ENCODE results near the gene GAA.
"Not testable (repeated sequence)": the region's sequence is repeated elsewhere in the genome, so short reads cannot be mapped to it uniquely, and the experiment has no call there.

The GAA gene

GRCh38 chr17:80137131-80137530 is 35.8 kb downstream of the GAA start:
- no peaks in the 10 kb centered on the region for H3K4me1 Mint-ChIP-seq
- no peak overlapping the region for H3K4me3 Mint-ChIP-seq
- H3K36me3 Mint-ChIP-seq = peaks cover 22% of the 10 kb centered on the region
- H3K27me3 Mint-ChIP-seq = no peaks in the 10 kb centered on the region
- no peaks in the 10 kb centered on the region for H3K9me3 Mint-ChIP-seq
- no peak overlapping the region for H3K27ac Mint-ChIP-seq

GRCh38 chr17:80138856-80139426 is 37.6 kb downstream of the GAA start:
- no peaks in the 10 kb centered on the region for H3K4me1 Mint-ChIP-seq
- H3K36me3 Mint-ChIP-seq = peaks cover 22% of the 10 kb centered on the region
- H3K4me3 Mint-ChIP-seq = no peak overlapping the region
- no peaks in the 10 kb centered on the region for H3K9me3 Mint-ChIP-seq
- no peaks in the 10 kb centered on the region for H3K27me3 Mint-ChIP-seq
- H3K27ac Mint-ChIP-seq = no peak overlapping the region

- H3K4me1 Mint-ChIP-seq = peaks cover 20% of the 10 kb centered on the region
- peaks cover 28% of the 10 kb centered on the region for H3K36me3 Mint-ChIP-seq
- peak overlapping the region; percentile 12 for H3K27ac Mint-ChIP-seq
- H3K9me3 Mint-ChIP-seq = no peaks in the 10 kb centered on the region
- no peaks in the 10 kb centered on the region for H3K27me3 Mint-ChIP-seq
- no peak overlapping the region for H3K4me3 Mint-ChIP-seq
Measured at GRCh38 chr17:80141463-80142165, 40.2 kb downstream of the GAA start.

GRCh38 chr17:80142929-80143328 is 41.5 kb downstream of the GAA start:
- Mint-ChIP-seq H3K27ac (no peak overlapping the region), H3K36me3 (peaks cover 30% of the 10 kb centered on the region), H3K4me3 (no peak overlapping the region), H3K4me1 (peaks cover 25% of the 10 kb centered on the region), H3K27me3 (no peaks in the 10 kb centered on the region), H3K9me3 (no peaks in the 10 kb centered on the region)

GRCh38 chr17:80145076-80146075 is 44.0 kb downstream of the GAA start:
- H3K36me3 Mint-ChIP-seq = peaks cover 15% of the 10 kb centered on the region
- H3K27me3 Mint-ChIP-seq = no peaks in the 10 kb centered on the region
- peak overlapping the region; percentile 88 for H3K27ac Mint-ChIP-seq
- peaks cover 29% of the 10 kb centered on the region for H3K4me1 Mint-ChIP-seq
- H3K4me3 Mint-ChIP-seq = peak overlapping the region; percentile 98
- no peaks in the 10 kb centered on the region for H3K9me3 Mint-ChIP-seq

- Mint-ChIP-seq H3K27me3 (no peaks in the 10 kb centered on the region), H3K9me3 (no peaks in the 10 kb centered on the region), H3K27ac (peak overlapping the region; percentile 88), H3K36me3 (peaks cover 11% of the 10 kb centered on the region), H3K4me1 (peaks cover 29% of the 10 kb centered on the region), H3K4me3 (peak overlapping the region; percentile 98)
Measured at GRCh38 chr17:80146121-80147034, 45.0 kb downstream of the GAA start.

- Mint-ChIP-seq H3K4me3 (peak within 1 kb of the TSS; percentile 98), H3K36me3 (peaks cover 11% of the 10 kb centered on the region), H3K27me3 (no peaks in the 10 kb centered on the region), H3K4me1 (peaks cover 34% of the 10 kb centered on the region), H3K27ac (peak within 1 kb of the TSS; percentile 98), H3K9me3 (no peaks in the 10 kb centered on the region)
Measured at GRCh38 chr17:80147035-80147822, 45.8 kb downstream of the GAA start, which contains the start of gene EIF4A3. TSS of gene EIF4A3 (minus strand) at chr17:80147128. CDS start at chr17:80146961, 167 bp downstream.

GRCh38 chr17:80151333-80151732 is 50.0 kb downstream of the GAA start:
- H3K27ac Mint-ChIP-seq = no peak overlapping the region
- H3K4me3 Mint-ChIP-seq = no peak overlapping the region
- no peaks in the 10 kb centered on the region for H3K9me3 Mint-ChIP-seq
- peaks cover 6% of the 10 kb centered on the region for H3K36me3 Mint-ChIP-seq
- H3K27me3 Mint-ChIP-seq = no peaks in the 10 kb centered on the region
- peaks cover 22% of the 10 kb centered on the region for H3K4me1 Mint-ChIP-seq

GRCh38 chr17:80152081-80152702 is 50.8 kb downstream of the GAA start:
- Mint-ChIP-seq H3K27me3 (no peaks in the 10 kb centered on the region), H3K9me3 (no peaks in the 10 kb centered on the region), H3K27ac (no peak overlapping the region), H3K4me1 (peaks cover 18% of the 10 kb centered on the region), H3K36me3 (peaks cover 4% of the 10 kb centered on the region), H3K4me3 (no peak overlapping the region)

GRCh38 chr17:80153004-80153403 is 51.6 kb downstream of the GAA start:
- H3K4me3 Mint-ChIP-seq = no peak overlapping the region
- peaks cover 3% of the 10 kb centered on the region for H3K36me3 Mint-ChIP-seq
- no peaks in the 10 kb centered on the region for H3K27me3 Mint-ChIP-seq
- H3K4me1 Mint-ChIP-seq = peaks cover 16% of the 10 kb centered on the region
- no peak overlapping the region for H3K27ac Mint-ChIP-seq
- H3K9me3 Mint-ChIP-seq = no peaks in the 10 kb centered on the region

GRCh38 chr17:80154166-80154565 is 52.8 kb downstream of the GAA start:
- Mint-ChIP-seq H3K36me3 (peaks cover 3% of the 10 kb centered on the region), H3K9me3 (no peaks in the 10 kb centered on the region), H3K4me1 (peaks cover 12% of the 10 kb centered on the region), H3K27me3 (no peaks in the 10 kb centered on the region), H3K4me3 (no peak overlapping the region), H3K27ac (no peak overlapping the region)

GRCh38 chr17:80155600-80155999 is 54.2 kb downstream of the GAA start:
- not testable (repeated sequence) for H3K4me3 Mint-ChIP-seq, H3K36me3 Mint-ChIP-seq, H3K27me3 Mint-ChIP-seq, H3K27ac Mint-ChIP-seq, H3K9me3 Mint-ChIP-seq
- peaks cover 12% of the 10 kb centered on the region for H3K4me1 Mint-ChIP-seq

- H3K36me3 Mint-ChIP-seq = peaks cover 3% of the 10 kb centered on the region
- no peak overlapping the region for H3K4me3 Mint-ChIP-seq
- no peaks in the 10 kb centered on the region for H3K4me1 Mint-ChIP-seq
- peaks cover 1% of the 10 kb centered on the region for H3K27me3 Mint-ChIP-seq
- H3K9me3 Mint-ChIP-seq = no peaks in the 10 kb centered on the region
- H3K27ac Mint-ChIP-seq = no peak overlapping the region
Measured at GRCh38 chr17:80158846-80159245, 57.5 kb downstream of the GAA start.

- Mint-ChIP-seq H3K27ac (no peak overlapping the region), H3K36me3 (peaks cover 3% of the 10 kb centered on the region), H3K9me3 (no peaks in the 10 kb centered on the region), H3K4me1 (no peaks in the 10 kb centered on the region), H3K4me3 (no peak overlapping the region), H3K27me3 (peaks cover 3% of the 10 kb centered on the region)
Measured at GRCh38 chr17:80160536-80160935, 59.2 kb downstream of the GAA start.
